A204.1 (cell line): ENCODE measurements around the gene MED8.

Experiments
- FAIRE-seq: peaks from 2 replicates; lab custom pipeline; 2012; peaks lifted over from hg19 to GRCh38; lab: Jason Lieb, UNC

MED8 gene, protein sequence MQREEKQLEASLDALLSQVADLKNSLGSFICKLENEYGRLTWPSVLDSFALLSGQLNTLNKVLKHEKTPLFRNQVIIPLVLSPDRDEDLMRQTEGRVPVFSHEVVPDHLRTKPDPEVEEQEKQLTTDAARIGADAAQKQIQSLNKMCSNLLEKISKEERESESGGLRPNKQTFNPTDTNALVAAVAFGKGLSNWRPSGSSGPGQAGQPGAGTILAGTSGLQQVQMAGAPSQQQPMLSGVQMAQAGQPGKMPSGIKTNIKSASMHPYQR

DNA sequence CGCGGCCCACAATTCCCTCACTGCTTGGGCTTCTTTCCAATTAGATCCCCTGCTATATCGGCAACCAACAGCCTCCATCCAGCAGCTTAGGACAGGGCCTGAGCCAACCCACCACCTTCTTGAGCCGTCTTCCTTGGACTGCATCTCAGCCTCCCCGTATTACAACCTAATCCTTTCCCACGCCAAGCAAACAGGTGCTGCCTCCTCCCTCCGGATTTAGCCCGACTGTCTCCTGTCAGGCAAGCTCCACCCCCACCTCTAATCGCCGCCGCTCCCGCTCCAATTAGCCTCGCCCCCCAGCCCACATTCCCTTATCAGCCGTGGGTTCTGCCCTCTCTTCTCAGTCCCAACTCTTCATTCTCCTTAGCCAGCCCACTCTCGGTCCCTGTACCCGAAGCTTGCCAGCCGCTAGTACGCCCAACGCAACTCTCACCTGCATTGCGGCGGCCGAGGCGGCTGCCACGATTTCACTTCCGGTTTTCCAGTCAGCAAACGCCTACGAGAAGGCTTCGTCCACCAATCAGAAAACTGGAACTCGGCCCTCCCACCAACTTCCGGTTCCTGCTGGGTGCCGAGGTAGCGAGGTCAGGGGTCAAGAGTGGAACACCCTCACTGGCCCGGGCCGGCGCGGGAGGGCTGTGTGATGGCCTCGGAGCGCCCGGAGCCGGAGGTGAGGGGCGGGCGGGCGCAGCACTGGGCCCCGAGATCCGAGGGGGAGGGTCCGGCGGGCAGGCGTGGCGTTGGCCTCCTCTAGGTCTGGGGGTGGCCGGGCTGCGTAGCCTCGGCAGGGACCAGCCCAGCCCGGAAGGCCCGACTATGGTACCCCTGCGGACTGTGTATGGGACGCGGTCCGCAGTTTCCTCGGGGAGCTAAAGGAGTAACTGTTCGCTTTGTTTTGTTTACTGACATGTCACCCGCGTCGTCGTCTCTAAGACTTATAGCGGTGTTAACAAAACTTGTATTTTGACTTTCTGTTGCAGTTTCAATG is at the start of gene MED8, which contains the start of gene SZT2:
Gene MED8, minus strand, starts transcription at position 475 of the 988 bp plus-strand sequence. Its CDS starts 36 bp downstream, at position 439.
Gene SZT2, plus strand, starts transcription at position 574 of the 988 bp plus-strand sequence. Its CDS starts 70 bp downstream, at position 644.
- FAIRE-seq = peak; percentile 66

DNA sequence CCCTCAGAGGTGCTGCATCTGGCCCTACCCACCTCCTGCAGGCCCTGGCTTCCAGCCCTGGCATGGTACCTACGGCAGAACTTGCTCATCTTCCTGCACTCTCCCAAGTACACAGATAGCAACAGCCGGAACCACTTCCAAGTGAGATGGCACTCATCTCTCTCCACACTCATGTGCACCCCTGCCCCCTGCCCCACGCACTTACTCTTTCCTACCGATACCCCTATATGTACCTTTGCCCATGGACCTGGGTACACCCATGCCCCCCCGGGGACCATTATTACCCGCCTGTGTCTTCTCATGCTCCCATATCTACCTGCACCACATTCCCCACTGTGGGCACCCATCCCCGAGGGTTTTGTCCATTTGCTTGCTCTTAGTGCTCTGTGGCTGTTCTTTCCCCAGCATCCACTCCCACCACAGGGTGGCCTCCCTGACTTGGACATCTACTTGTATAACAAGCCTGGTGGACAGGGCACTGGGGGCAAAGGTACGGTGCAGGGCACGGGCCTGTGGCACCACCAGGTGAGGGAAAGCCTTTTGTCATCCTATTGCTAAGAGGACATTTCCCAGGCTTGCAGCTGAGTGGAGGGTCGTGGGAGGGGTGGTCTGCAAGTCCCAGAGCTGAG is 49.5 kb upstream of the MED8 start:
- no peak for FAIRE-seq

DNA sequence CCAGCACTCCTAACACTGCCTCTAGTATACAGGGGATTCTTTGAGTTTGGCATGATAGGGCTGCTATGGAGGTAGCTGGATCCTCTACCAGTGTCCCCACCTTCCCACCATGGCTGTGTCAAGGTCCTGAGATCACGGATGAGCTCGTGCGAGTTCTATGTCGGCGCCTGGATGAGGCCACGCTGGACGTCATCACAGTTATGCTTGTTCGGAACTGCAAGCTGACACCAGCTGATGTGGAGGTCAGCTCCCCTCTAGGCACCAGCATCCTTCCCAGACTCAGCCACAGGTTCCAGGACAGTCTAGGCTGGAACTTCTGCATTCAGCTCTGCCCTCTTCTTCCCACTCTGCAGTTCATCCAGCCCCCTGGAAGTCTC is 49.0 kb upstream of the MED8 start:
- FAIRE-seq = no peak

DNA sequence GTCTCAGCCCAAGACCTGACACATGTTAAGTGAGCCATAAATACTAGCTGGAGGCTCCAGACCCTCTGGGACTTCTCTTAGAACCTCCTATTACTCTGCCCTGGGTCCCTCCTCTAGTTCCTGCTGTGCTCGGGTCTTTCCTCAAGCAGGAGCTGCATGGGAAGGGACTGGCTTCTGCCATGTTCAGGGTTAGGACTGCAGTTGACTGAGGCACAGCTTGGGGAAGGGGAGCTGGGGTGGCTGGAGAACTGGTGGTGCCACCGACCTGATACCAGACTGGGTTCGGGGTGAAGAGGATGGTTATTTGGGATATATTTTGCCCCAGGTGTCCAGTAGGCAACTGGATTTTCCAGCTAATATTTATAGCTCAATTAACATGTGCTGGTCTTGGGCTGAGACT is 48.4 kb upstream of the MED8 start:
- no peak for FAIRE-seq

DNA sequence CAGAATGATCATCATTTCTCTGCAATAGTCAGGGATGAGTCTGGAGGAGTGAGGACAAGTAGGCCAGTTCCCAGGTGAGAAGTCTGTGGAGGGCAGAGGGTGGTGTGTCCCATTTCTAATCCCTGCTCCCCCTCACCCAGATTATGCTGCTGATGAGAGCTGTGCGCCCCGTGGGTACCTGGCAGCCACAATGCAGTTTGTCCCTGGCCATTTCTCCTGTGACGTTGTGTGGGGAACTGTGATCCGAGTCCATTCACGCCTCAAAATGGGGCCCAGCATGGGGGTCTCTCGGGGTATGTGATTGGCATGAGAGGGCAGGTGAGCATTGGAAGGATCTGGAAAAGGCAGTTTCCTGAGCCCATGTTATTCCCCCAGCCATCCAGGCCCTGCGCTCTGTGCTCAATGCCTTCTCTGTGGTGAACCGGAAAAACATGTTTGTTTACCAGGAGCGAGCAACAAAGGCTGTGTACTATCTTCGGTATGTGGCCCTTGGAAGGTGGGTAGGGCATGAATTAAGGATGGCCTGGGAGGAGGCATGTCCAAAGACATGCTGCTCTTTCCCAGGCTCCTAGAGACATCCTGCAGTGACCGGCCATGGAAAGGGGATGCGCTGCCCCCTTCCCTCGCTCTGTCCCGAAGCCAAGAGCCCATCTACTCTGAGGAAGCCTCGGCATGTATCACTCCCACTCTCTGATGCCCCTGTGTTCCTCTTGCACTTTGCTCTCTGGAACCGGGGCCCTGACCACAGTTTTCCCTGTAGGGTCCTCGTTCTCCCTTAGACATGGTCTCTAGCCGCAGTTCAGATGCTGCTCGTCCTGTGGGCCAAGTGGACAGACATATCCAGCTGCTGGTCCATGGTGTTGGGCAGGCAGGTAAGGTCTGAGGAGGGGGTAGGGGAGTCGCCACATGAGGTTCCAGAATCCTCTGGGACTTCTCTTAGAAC is 47.7 kb upstream of the MED8 start:
- no peak for FAIRE-seq

DNA sequence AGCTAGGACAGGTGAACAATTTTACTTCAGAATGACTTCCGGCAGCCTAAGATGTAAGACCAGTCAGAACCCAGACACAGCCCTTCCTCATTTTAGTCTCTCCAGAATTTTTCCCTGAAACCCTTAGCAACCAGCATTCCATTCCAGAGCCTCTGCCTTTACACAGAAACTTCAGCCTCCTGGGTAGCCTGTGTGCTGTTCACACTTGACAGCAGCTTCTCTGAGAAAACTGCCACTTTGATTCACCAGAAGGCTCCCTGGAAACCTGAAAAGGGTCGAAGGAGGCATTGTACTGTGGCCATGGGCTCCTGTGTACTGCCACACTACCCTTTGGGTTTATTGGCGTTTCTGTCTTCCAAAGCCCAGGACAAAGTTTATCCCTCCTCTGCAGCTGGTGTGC is 46.8 kb upstream of the MED8 start:
- no peak for FAIRE-seq

DNA sequence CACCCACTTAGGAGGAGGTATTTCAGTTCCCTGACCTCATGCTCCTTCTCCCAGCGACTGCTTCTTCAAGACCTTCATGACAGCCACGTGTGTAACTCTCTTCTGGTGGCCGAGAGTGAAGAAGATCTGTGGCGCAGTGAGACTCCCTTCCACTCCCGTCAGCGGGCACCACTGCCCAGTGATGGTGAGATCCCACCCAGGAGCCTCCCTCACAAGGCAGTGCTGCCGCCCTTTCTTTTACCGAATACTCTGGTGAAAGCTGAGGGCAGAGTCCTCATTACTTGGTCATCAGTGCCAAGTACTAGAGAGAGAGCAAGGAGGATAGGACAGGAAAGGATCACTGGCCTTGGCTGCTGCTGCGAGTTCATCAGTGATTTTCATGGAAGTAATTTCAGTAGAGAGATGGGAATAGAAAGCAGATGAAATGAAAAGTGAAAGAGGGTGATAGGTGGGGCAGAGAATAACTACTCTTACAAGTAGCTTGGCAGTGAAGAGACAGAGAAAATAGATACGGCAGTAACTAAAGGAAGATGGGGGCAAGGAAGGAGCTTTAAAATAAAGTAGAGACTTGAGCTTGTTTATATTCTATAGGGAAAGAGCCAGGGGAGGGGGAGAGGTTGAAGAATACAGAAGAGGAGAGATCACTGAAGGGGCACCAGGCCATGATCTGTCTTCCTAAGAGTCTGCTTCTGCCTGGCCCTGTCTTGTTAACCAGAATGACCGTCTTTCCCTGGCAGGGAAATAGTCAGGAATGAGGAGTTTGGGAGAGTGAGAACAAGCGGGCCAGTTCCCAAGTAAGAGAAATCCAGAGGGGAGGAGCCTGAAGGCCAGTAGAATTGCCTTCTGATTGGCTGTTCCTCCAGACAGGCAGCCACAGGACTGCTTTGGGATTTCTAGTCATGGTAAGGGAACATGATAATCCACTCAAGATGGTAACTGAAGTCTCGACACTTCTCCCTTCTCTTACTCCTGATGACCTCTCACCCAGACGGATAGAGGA is 45.8 kb upstream of the MED8 start:
- FAIRE-seq = no peak

DNA sequence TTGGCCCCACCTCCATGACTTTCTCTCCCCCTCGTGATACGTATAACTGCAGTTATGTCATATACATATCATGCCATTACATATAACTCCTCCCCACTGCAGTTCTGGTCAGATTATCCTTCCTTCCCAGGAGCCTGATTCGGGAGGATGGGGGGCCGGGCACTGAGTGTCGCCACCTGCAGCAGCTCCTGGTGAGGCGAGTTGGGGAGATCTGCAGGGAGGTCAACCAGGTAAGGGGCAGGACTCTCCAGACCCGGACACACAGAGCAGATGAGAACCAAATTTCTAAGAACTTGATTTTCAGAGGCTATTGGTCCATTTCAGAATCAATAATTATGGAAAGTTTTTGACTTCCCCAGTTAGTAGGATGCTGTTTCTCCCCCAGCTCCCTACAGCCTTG is 44.7 kb upstream of the MED8 start:
- no peak for FAIRE-seq

DNA sequence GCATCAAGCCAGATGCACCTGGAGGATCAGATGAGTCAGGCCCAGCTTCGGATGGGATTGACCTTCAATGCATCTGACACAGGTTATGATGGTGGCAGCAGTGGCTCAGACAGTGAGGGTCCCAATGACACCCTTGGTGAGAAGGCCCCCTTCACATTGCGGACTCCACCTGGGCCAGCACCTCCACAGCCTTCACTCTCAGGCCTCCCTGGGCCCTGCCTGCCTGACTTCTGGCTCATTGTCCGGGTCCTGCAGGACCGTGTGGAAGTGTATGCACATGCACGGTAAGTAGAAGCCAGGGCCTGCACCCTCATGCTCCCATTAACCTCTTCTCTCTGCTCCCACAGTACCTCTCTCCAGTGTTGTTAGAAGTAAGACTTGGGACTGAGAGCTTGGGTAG is 43.3 kb upstream of the MED8 start:
- FAIRE-seq = no peak

DNA sequence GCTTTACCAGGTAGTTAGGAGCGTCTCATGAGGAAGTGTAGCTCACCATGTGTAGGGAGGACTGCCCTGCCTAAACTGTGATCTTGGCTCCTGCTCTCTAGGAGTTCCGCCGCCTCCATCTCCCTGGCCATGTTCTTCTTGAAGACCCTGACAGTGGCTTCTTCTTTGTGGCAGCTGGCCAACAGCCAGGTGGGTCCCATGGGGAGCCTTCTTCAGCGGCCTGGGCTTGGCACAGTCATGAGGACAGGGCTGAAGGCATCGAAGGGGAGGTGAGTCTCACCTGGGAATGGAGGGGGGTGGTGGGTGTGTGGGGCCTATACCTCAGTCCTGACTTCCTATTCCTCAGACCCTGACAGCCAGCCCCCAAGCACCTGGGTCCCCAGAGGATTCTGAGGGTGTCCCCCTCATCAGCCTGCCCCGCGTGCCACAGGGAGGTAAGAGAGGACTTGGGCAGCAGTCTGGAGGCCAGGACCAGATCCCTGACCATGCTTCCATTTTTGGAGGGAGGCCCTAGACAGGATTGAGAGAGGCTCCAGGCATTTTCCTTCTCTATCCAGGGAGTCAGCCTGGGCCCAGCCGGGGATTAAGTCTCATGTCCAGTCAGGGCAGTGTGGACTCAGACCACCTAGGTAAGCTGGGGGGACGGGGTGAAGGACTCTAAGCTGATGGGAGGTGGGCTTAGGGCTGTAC is 42.7 kb upstream of the MED8 start:
- FAIRE-seq = no peak

DNA sequence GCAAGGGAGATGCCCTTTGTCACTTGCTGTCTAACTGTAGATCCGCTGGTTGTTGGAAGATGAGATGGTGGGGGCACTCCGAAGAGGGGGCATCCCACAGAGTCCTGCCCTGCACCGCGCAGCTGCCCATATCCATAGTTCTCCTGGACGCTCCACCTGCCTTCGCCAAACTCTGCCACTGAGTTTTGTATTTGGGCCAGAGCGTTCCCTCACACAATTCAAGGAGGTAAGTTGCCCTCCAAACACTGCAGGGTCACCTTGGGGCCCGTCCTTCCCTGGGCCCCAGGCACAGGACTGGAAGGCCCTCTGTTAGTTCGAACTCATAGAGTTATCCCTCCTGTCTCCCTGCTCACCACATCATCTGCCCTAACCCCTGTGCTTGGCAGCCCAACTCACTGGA is 42.1 kb upstream of the MED8 start:
- no peak for FAIRE-seq

DNA sequence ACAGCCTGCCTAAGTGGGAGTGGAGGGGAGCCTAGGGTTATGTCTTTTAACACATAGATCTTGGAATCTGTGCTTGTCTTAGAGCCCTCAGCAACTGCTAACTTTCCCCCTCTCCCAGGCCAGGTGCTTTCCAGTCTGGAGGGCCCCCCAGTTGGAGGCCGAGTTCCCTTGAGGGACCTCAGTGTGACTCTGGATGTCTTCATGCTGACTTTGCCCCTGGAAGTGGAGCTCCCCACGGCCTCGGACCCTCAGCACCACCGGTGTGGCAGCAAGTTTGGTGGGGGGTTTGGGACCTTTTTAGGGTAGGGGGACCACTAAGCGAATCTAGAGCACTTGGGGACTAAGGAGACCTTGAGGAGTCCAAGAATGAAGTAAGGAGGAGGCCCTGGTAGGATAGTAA is 41.2 kb upstream of the MED8 start:
- no peak for FAIRE-seq

DNA sequence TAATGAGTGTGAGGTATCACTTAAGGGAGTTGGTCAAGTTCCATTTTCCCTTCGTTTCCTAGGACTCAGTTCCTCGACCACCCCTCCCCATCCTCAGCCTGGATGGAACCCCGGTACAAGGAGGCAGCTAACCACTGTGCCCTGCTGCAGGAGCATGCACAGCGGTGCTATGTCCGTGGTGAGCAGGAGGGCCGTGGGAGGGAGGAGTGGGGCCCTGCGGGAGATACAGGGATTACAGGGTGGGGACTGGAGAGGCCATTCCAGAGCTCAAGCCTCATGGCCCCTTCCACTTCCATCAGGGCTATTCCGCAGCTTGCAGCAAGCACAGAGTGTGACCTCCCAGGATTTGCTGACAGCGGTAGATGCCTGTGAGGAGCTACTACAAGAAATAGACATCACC is 38.3 kb upstream of the MED8 start:
- no peak for FAIRE-seq

DNA sequence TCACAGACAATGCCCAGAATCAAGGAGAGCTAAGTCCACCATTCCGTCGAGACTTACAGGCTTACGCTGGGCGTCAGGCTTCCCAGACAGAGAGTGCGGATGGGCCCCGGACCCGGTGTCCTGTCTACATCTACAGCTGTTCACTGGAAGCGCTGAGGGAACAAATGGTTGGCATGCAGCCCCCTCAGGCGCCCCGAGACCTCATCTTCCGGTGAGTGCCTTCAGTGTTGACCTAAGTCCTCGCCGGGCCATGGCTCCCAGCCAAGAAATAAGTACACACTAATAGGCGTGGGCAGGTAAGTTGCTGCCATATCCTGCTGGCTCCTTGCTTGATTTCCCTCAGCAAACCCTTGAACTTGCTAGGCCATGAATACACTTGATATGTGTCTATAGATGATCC is 37.9 kb upstream of the MED8 start:
- FAIRE-seq = no peak

DNA sequence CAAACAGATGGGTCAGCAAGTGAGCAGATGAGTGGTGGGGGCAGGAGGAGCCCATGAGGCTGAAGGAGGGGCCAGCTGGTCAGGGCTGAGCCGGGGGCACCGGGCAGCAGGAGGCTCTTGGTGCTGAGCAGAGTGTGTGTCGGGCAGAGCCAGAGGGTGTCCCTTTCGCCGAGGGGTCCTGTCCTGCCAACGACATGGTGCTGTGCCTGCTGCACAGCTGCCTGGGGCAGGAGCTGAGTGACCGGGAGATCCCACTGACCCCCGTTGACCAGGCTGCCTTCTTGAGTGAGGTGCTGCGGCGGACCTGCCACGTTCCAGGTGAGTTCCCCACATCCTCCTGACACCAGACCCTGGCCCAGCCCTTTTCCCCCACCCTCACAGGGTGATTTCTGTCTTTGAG is 36.6 kb upstream of the MED8 start:
- FAIRE-seq = no peak

DNA sequence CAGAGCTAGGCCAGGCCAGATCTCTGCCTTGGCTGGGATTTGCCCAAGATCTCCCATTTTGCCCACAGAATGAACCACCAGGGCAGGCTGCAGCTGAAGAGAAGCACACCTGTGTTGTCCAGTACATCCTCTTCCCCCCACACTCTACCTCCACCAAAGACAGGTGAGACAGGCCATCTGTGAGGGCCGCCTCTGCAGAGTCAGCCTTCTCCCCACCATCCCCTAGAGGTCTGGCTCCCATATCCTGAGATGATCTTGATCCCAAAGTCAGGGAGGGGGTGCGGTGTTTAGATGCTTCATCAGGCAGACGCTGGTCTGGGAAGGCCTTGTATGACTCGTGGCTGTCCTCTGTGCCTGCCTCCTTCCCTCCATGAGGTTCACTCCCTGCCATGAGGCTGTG is 35.4 kb upstream of the MED8 start:
- no peak for FAIRE-seq

DNA sequence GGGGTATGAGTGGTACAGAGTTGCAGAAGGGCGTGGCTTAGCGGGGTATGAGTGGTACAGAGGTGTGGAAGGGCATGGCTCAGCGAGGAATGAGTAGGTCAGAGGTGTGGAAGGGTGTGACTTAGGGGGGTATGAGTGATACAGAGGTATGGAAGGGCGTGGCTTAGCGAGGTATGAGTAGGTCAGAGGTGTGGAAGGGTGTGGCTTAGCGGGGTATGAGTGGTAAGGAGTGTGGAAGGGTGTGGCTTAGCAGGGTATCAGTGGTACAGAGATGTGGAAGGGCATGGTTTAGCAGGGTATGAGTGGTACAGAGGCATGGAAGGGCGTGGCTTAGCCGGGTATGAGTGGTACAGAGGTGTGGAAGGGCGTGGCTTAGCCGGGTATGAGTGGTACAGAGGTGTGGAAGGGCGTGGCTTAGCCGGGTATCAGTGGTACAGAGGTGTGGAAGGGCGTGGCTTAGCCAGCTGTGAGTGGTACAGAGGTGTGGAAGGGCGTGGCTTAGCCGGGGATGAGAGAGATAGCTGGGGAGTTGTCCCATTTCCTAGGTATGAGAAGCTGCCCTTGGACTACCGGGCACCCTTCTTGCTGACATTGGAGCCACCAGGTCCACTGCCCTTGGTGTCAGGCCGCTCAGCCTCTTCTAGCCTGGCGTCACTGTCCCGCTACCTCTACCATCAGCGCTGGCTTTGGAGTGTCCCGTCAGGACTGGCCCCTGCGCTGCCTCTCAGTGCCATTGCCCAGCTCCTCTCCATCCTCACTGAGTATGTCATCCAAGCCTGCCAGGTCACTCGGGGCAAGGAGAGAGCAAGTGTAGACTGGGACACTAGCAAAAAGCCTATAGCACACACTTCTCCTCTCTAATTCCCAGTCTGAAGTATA is 34.3 kb upstream of the MED8 start:
- FAIRE-seq = no peak

DNA sequence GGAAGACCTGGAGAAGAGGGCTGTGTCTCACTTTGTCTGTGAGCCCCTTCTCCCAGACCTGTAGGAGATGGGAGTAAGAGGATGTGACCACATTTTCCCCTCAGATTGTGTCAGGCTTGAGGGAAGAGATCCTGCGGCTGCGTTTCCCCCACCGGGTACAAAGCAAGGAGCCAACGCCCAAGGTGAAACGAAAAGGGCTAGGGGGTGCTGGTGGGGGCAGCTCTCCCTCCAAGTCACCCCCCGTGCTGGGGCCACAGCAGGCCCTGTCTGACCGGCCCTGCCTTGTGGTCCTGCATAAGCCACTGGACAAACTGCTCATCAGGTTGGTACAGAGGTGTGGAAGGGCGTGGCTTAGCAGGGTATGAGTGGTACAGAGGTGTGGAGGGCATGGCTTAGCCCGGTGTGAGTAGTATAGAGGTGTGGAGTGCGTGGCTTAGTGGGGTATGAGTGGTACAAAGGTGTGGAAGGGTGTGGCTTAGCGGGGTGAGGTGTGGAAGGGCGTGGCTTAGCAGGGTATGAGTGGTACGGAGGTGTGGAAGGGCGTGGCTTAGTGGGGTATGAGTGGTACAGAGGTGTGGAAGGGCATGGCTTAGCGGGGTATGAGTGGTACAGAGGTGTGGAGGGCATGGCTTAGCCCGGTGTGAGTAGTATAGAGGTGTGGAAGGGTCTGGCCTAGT is 33.5 kb upstream of the MED8 start:
- FAIRE-seq = no peak
